ENCODE data around the gene DSCAML1. TPM values are rescaled to one million over a fixed set of nuclear protein-coding genes. Genes with fewer than 3 reads are reported as not detected.

DSCAML1 gene
- total RNA-seq, 1 experiment from 2014 or later, result not detected

- TF ChIP-seq ZNF274 (IDR thresholded peaks at IDR 0.05; ENCODE audit: low read depth, low read length) (no peak), POLR2A (IDR thresholded peaks at IDR 0.05; ENCODE audit: borderline replicate concordance, extremely low read depth, insufficient read depth, insufficient read length) (no peak), CBX3 (IDR thresholded peaks at IDR 0.05; ENCODE audit: low read depth) (no peak), SP1 (IDR thresholded peaks at IDR 0.05; ENCODE audit: low read depth) (no peak), JUND (IDR thresholded peaks at IDR 0.05) (no peak), SIN3A (IDR thresholded peaks at IDR 0.05; ENCODE audit: low read depth) (no peak), CEBPB (IDR thresholded peaks at IDR 0.05; ENCODE audit: low read depth) (no peak)
These were observed 9.8 kb upstream of the DSCAML1 start (continued) for GRCh38 chr11:117806846-117807245.

GRCh38 chr11:117805045-117805444 lies 8.0 kb upstream of the DSCAML1 start:
- Histone ChIP-seq H3K79me2 (ENCODE audit: insufficient read depth, low read length) (no peaks in the 10 kb centered on the region), H3K4me2 (ENCODE audit: low read length) (no peak overlapping the region), H3K4me1 (ENCODE audit: control insufficient read depth in 1 of 2, insufficient read depth in 2 of 2, low read length in 2 of 2) (peaks cover 6 to 13% of the 10 kb centered on the region in 2 experiments; a peak in 3 of 4 replicates), H3K9me2 (ENCODE audit: insufficient read depth) (no peaks in the 10 kb centered on the region), H3K9me3 (ENCODE audit: control insufficient read depth in 1 of 2, insufficient read depth in 1 of 2, low read depth in 1 of 2, low read length in 2 of 2) (no peaks in the 10 kb centered on the region), H3K9ac (ENCODE audit: low read length) (no peak overlapping the region), H3K27me3 (ENCODE audit: insufficient read depth, low read length) (no peaks in the 10 kb centered on the region; the same call in 1 of the 2 replicates), H2AFZ (ENCODE audit: low read depth, low read length, poor library complexity, severe bottlenecking) (no peak overlapping the region), H4K20me1 (ENCODE audit: insufficient read depth) (no peaks in the 10 kb centered on the region), H3K4me3 (replicated peaks in 1 of 2; ENCODE audit: low read depth in 1 of 2, low read length in 2 of 2) (no peak overlapping the region), H3K36me3 (ENCODE audit: control insufficient read depth in 1 of 2, insufficient read depth in 2 of 2, low read length in 2 of 2) (no peaks in the 10 kb centered on the region), H3K27ac (ENCODE audit: low read depth, low read length) (no peak overlapping the region)
- CTCF ChIA-PET, result no interaction called here
- intact Hi-C loops (cut with micrococcal nuclease), result loop anchor here (5.0 kb wide), 2 partner anchors 367 to 482 kb away; no protein-coding TSS in a partner anchor
- DNase-seq (ENCODE audit: low read depth, low spot score) (no peak), ATAC-seq (no peak)
- BruUV-seq (replicated peaks), result no TSS peak
- POLR2A ChIA-PET, result no interaction called here
- RAD21 ChIA-PET (ENCODE audit: low non-redundant PET in 1 of 2, low total read pairs in 2 of 2, uncharacterized antibody in 2 of 2, unreplicated experiment in 2 of 2), result no interaction called here
- no peak for TF ChIP-seq RAD21 (IDR thresholded peaks at IDR 0.05; ENCODE audit: low read depth)
- TF ChIP-seq, protein P1, sequence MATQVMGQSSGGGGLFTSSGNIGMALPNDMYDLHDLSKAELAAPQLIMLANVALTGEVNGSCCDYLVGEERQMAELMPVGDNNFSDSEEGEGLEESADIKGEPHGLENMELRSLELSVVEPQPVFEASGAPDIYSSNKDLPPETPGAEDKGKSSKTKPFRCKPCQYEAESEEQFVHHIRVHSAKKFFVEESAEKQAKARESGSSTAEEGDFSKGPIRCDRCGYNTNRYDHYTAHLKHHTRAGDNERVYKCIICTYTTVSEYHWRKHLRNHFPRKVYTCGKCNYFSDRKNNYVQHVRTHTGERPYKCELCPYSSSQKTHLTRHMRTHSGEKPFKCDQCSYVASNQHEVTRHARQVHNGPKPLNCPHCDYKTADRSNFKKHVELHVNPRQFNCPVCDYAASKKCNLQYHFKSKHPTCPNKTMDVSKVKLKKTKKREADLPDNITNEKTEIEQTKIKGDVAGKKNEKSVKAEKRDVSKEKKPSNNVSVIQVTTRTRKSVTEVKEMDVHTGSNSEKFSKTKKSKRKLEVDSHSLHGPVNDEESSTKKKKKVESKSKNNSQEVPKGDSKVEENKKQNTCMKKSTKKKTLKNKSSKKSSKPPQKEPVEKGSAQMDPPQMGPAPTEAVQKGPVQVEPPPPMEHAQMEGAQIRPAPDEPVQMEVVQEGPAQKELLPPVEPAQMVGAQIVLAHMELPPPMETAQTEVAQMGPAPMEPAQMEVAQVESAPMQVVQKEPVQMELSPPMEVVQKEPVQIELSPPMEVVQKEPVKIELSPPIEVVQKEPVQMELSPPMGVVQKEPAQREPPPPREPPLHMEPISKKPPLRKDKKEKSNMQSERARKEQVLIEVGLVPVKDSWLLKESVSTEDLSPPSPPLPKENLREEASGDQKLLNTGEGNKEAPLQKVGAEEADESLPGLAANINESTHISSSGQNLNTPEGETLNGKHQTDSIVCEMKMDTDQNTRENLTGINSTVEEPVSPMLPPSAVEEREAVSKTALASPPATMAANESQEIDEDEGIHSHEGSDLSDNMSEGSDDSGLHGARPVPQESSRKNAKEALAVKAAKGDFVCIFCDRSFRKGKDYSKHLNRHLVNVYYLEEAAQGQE (IDR thresholded peaks at IDR 0.05; ENCODE audit: low read depth), result no peak
- no peak for TF ChIP-seq CBX3 (IDR thresholded peaks at IDR 0.05; ENCODE audit: low read depth)
- TF ChIP-seq ELF1 (IDR thresholded peaks at IDR 0.05; ENCODE audit: borderline replicate concordance, low read depth), result no peak
- no peak for TF ChIP-seq SP1 (IDR thresholded peaks at IDR 0.05; ENCODE audit: low read depth)
- TF ChIP-seq EZH2phosphoT487 (IDR thresholded peaks at IDR 0.05; ENCODE audit: borderline replicate concordance), result no peak
- TF ChIP-seq POLR2A (IDR thresholded peaks at IDR 0.05; ENCODE audit: borderline replicate concordance, extremely low read depth, insufficient read depth, insufficient read length), result no peak
- TF ChIP-seq EZH2 (IDR thresholded peaks at IDR 0.05), result no peak
- TF ChIP-seq ZNF274 (IDR thresholded peaks at IDR 0.05; ENCODE audit: low read depth, low read length), result no peak
- TF ChIP-seq SIN3A (IDR thresholded peaks at IDR 0.05; ENCODE audit: low read depth), result no peak
- TF ChIP-seq ZFX (IDR thresholded peaks at IDR 0.05), result no peak
- TF ChIP-seq EGR1 (IDR thresholded peaks at IDR 0.05; ENCODE audit: low read depth), result no peak
- TF ChIP-seq FOSL1 (IDR thresholded peaks at IDR 0.05; ENCODE audit: low read depth), result no peak
- no peak for TF ChIP-seq TCF7L2 (IDR thresholded peaks at IDR 0.05; ENCODE audit: borderline replicate concordance, extremely low read depth, insufficient read depth, insufficient read length)
- TF ChIP-seq, protein P2, sequence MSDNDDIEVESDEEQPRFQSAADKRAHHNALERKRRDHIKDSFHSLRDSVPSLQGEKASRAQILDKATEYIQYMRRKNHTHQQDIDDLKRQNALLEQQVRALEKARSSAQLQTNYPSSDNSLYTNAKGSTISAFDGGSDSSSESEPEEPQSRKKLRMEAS (IDR thresholded peaks at IDR 0.05), result no peak
- no peak for TF ChIP-seq POLR2AphosphoS5 (IDR thresholded peaks at IDR 0.05; ENCODE audit: low read depth, low read length)
- no peak for TF ChIP-seq CTCF (IDR thresholded peaks at IDR 0.05 in 2 of 3, conservative IDR thresholded peaks at IDR 0.05 in 1 of 3; ENCODE audit: borderline replicate concordance in 1 of 3, insufficient read depth in 1 of 3, low read depth in 2 of 3, low read length in 2 of 3)
- TF ChIP-seq SRF (IDR thresholded peaks at IDR 0.05; ENCODE audit: low read depth), result no peak

All from HCT116 (cell line).